SU-DHL-6 (cell line): ENCODE measurements around the gene MT1G.

Experiments
- CTCF ChIP-seq: fragments of 200-600 bp; sonication (generic); IDR thresholded peaks from one replicate; pipeline ENCODE4 v1.5.1; 2017; ENCODE audit warnings: antibody characterized with exemption, mild to moderate bottlenecking, low read length, moderate library complexity; ENCODE audit not compliant: insufficient read depth, poor library complexity, severe bottlenecking
- EZH2phosphoT487 ChIP-seq: fragments of 200-600 bp; sonication (generic), shearing (Covaris generic); conservative IDR thresholded peaks from 2 replicates; pipeline ENCODE4 v1.6.1; 2018; ENCODE audit warnings: mild to moderate bottlenecking, antibody characterized with exemption, low read length, moderate library complexity, mixed read lengths

DNA sequence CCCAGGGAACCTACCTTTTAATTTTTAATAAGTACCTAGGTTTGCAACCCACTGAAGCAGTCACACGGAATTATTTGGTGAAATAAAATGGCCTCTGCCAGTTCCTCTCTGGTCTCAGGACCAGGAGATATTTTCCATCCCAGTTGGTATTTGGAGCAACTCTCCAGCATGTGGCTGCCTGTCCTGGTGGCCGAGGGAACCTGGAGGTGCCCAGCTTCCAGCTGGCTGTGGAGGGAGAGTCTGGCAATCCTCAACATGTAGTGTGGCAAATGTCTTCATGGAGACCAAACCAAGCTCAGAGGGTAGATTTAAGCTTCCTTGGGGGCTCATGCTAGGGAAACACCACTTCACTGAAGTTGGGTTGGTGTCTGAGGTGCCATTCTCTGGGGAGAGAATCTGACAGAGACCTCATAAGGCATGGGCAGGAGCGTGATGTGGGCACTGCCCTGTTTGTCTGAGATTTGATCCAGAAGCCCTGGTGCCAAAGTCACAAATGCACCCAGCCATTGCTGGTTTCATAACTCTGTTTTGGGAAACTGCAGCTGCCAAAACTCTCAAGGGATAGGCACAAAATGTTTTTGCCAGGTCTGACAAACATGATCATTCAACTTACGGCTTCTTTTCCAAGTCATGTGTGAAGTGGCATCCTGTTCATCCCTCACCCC lies 17.2 kb upstream of the MT1G start:
- TF ChIP-seq CTCF (no peak), EZH2phosphoT487 (no peak)
